HEK293 (cell line): ENCODE data around the gene NPHS2.

Source experiments
- TCF7L2 ChIP-seq: IDR thresholded peaks from 2 replicates; pipeline ENCODE4 v1.6.1; 2011; ENCODE audit warnings: low read depth, mild to moderate bottlenecking, inconsistent platforms, low read length, moderate library complexity, borderline replicate concordance
- ZBTB7A ChIP-seq: fragments of 450-650 bp; formaldehyde crosslinking; IDR thresholded peaks from 2 replicates; pipeline ENCODE4 v1.5.1; 2016; ENCODE audit warnings: low read depth, missing biosample characterization, missing genetic modification characterization
- ZBTB8A ChIP-seq: fragments of 450-650 bp; formaldehyde crosslinking; IDR thresholded peaks from 2 replicates; pipeline ENCODE4 v1.5.1; 2016; ENCODE audit warnings: missing biosample characterization, missing genetic modification characterization
- ZFP41 ChIP-seq: fragments of 450-650 bp; formaldehyde crosslinking; IDR thresholded peaks from 2 replicates; pipeline ENCODE4 v1.5.1; 2016; ENCODE audit warnings: missing biosample characterization, missing genetic modification characterization, borderline replicate concordance
- ZNF114 ChIP-seq: fragments of 450-650 bp; formaldehyde crosslinking; IDR thresholded peaks from 2 replicates; pipeline ENCODE4 v1.5.0; 2017; ENCODE audit warnings: missing biosample characterization, missing genetic modification characterization
- ZNF140 ChIP-seq: fragments of 450-650 bp; formaldehyde crosslinking; IDR thresholded peaks from 2 replicates; pipeline ENCODE4 v1.5.1; 2016; ENCODE audit warnings: missing biosample characterization, missing genetic modification characterization
- TF ChIP-seq, protein P1 (sequence below): fragments of 450-650 bp; formaldehyde crosslinking; IDR thresholded peaks from 2 replicates; pipeline ENCODE4 v1.5.1; 2016; ENCODE audit warnings: missing biosample characterization, missing genetic modification characterization
- TF ChIP-seq, protein P2 (sequence below): fragments of 450-650 bp; formaldehyde crosslinking; IDR thresholded peaks from 2 replicates; pipeline ENCODE4 v1.5.1; 2016; ENCODE audit warnings: missing biosample characterization, missing genetic modification characterization
- TF ChIP-seq, protein P3 (sequence below): fragments of 450-650 bp; formaldehyde crosslinking; IDR thresholded peaks from 2 replicates; pipeline ENCODE4 v1.5.1; 2016; ENCODE audit warnings: missing biosample characterization, missing genetic modification characterization
- TF ChIP-seq, protein P4 (sequence below): fragments of 450-650 bp; formaldehyde crosslinking; IDR thresholded peaks from 2 replicates; pipeline ENCODE4 v1.5.1; 2016; ENCODE audit warnings: missing biosample characterization, missing genetic modification characterization

DNA sequence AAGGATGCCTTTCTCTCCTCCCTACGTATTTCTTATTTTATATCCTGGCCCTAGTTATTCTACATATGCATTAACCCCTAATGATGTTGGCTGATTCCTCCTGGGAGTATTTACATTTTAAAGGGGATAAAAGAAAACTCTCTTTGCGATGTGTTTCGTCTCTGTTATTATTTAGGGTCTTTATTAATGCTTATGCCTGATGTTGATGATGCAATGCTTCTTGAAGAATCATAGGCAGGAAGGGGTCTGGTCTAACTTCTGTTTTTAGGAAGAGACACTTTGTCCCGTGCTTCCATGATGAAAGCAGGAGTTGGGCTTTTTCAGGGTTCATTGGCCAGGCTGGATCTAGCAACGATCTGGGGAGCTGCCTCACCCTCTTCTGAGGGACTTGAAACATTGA is 761 bp upstream of the NPHS2 start:
- TF ChIP-seq TCF7L2 = no peak
- TF ChIP-seq ZFP41 (tag by site-specific recombination) = no peak
- TF ChIP-seq, protein P1, sequence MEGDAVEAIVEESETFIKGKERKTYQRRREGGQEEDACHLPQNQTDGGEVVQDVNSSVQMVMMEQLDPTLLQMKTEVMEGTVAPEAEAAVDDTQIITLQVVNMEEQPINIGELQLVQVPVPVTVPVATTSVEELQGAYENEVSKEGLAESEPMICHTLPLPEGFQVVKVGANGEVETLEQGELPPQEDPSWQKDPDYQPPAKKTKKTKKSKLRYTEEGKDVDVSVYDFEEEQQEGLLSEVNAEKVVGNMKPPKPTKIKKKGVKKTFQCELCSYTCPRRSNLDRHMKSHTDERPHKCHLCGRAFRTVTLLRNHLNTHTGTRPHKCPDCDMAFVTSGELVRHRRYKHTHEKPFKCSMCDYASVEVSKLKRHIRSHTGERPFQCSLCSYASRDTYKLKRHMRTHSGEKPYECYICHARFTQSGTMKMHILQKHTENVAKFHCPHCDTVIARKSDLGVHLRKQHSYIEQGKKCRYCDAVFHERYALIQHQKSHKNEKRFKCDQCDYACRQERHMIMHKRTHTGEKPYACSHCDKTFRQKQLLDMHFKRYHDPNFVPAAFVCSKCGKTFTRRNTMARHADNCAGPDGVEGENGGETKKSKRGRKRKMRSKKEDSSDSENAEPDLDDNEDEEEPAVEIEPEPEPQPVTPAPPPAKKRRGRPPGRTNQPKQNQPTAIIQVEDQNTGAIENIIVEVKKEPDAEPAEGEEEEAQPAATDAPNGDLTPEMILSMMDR (tag by site-specific recombination) = no peak
- no peak for TF ChIP-seq ZNF114 (tag by site-specific recombination)
- TF ChIP-seq, protein P2, sequence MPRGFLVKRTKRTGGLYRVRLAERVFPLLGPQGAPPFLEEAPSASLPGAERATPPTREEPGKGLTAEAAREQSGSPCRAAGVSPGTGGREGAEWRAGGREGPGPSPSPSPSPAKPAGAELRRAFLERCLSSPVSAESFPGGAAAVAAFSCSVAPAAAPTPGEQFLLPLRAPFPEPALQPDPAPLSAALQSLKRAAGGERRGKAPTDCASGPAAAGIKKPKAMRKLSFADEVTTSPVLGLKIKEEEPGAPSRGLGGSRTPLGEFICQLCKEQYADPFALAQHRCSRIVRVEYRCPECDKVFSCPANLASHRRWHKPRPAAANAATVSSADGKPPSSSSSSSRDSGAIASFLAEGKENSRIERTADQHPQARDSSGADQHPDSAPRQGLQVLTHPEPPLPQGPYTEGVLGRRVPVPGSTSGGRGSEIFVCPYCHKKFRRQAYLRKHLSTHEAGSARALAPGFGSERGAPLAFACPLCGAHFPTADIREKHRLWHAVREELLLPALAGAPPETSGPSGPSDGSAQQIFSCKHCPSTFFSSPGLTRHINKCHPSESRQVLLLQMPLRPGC (tag by site-specific recombination) = no peak
- TF ChIP-seq ZBTB7A (tag by site-specific recombination) = no peak
- no peak for TF ChIP-seq ZBTB8A (tag by site-specific recombination)
- TF ChIP-seq, protein P3, sequence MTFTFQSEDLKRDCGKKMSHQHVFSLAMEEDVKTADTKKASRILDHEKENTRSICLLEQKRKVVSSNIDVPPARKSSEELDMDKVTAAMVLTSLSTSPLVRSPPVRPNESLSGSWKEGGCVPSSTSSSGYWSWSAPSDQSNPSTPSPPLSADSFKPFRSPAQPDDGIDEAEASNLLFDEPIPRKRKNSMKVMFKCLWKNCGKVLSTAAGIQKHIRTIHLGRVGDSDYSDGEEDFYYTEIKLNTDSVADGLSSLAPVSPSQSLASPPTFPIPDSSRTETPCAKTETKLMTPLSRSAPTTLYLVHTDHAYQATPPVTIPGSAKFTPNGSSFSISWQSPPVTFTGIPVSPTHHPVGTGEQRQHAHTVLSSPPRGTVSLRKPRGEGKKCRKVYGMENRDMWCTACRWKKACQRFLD = no peak
- TF ChIP-seq, protein P4, sequence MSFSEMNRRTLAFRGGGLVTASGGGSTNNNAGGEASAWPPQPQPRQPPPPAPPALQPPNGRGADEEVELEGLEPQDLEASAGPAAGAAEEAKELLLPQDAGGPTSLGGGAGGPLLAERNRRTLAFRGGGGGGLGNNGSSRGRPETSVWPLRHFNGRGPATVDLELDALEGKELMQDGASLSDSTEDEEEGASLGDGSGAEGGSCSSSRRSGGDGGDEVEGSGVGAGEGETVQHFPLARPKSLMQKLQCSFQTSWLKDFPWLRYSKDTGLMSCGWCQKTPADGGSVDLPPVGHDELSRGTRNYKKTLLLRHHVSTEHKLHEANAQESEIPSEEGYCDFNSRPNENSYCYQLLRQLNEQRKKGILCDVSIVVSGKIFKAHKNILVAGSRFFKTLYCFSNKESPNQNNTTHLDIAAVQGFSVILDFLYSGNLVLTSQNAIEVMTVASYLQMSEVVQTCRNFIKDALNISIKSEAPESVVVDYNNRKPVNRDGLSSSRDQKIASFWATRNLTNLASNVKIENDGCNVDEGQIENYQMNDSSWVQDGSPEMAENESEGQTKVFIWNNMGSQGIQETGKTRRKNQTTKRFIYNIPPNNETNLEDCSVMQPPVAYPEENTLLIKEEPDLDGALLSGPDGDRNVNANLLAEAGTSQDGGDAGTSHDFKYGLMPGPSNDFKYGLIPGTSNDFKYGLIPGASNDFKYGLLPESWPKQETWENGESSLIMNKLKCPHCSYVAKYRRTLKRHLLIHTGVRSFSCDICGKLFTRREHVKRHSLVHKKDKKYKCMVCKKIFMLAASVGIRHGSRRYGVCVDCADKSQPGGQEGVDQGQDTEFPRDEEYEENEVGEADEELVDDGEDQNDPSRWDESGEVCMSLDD (tag by site-specific recombination) = no peak
- no peak for TF ChIP-seq ZNF140 (tag by site-specific recombination)
